K562 (cell line): Measurements from ENCODE around the gene TMEM39B. TPM values are rescaled to one million over a fixed set of nuclear protein-coding genes. Genes with fewer than 3 reads are reported as not detected.

Source experiments
- ATAC-seq: fragments of 200-7000 bp; cut with Tn5 transposase; 3 replicates; pipeline ENCODE4 v1.9.1; 2020; ENCODE audit warnings: moderate library complexity
- BruUV-seq: library from RNA; stranded (reverse); fragments of 400-500 nt; replicated peaks from 2 replicates; lab custom pipeline; 2021; lab: Mats Ljungman, UMichigan
- CTCF ChIA-PET: fragments of 300-600 bp; formaldehyde crosslinking; extraction: SDS; loops from one replicate; lab custom pipeline; 2021; ENCODE audit warnings: low intra/inter-chr PET ratio; lab: Yijun Ruan, JAX
- POLR2A ChIA-PET: fragments of 300-600, 350-650 bp; sonication (Branson Sonifier 250); formaldehyde crosslinking; extraction: SDS; loops from one replicate; lab custom pipeline; 2021; ENCODE audit warnings: antibody characterized with exemption, inconsistent platforms; lab: Yijun Ruan, JAX
- DNase-seq, 4 experiments: peaks; one replicate each; pipeline versions ENCODE4 v3.0.0 to v3.0.0-alpha.2; 2011 to 2018; ENCODE audit warnings: low spot score in 3 of 4, mixed read lengths in 3 of 4; ENCODE audit errors: extremely low read depth in 1 of 4
- FAIRE-seq: peaks from 2 replicates; lab custom pipeline; 2011; peaks lifted over from hg19 to GRCh38; lab: Jason Lieb, UNC
- H2AFZ ChIP-seq: 2 replicates; pipeline ENCODE4 v1.6.0; 2011; ENCODE audit warnings: low read depth, low read length, control low read depth, inconsistent platforms
- H3K27ac ChIP-seq: fragments of 200-600 bp; 3 replicates; pipeline ENCODE4 v1.8.0; 2011; ENCODE audit warnings: low read depth, mild to moderate bottlenecking, control low read depth, inconsistent platforms, low read length, moderate library complexity, mixed read lengths; ENCODE audit errors: extremely low read depth
- H3K27me3 ChIP-seq, 2 experiments: fragments of 300-600 bp in 1 of 2; 2 replicates in 1 of 2; 3 replicates in 1 of 2; pipeline versions ENCODE4 v1.6.0 to v1.8.0; 2011; ENCODE audit warnings: inconsistent platforms in 2 of 2, low read length in 2 of 2, mild to moderate bottlenecking in 1 of 2, mixed read lengths in 1 of 2, moderate library complexity in 1 of 2; ENCODE audit not compliant: control insufficient read depth in 2 of 2, insufficient read depth in 2 of 2
- H3K36me3 ChIP-seq: fragments of 300-600 bp; 3 replicates; pipeline ENCODE4 v1.8.0; 2011; ENCODE audit warnings: mild to moderate bottlenecking, low read length, inconsistent platforms; ENCODE audit not compliant: control insufficient read depth, insufficient read depth
- H3K4me1 ChIP-seq, 2 experiments: fragments of 200-600 bp in 1 of 2; replicated peaks in 1 of 2; 2 replicates in 1 of 2; 3 replicates in 1 of 2; pipeline versions ENCODE4 v1.5.1 to v1.8.0; 2011; ENCODE audit warnings: inconsistent platforms in 2 of 2, low read length in 2 of 2, mild to moderate bottlenecking in 1 of 2, mixed read lengths in 1 of 2, moderate library complexity in 1 of 2; ENCODE audit not compliant: control insufficient read depth in 2 of 2, insufficient read depth in 2 of 2
- H3K4me2 ChIP-seq: 2 replicates; pipeline ENCODE4 v1.6.1; 2011; ENCODE audit warnings: low read length, control low read depth, inconsistent platforms, mixed read lengths; ENCODE audit not compliant: insufficient read depth
- H3K4me3 ChIP-seq: fragments of 200-600 bp; sonication (generic), shearing (Covaris generic); 2 replicates; pipeline ENCODE4 v1.5.1; 2016; ENCODE audit warnings: control low read depth, inconsistent platforms
- H3K79me2 ChIP-seq: fragments of 200-600 bp; 3 replicates; pipeline ENCODE4 v1.8.0; 2011; ENCODE audit warnings: low read length, inconsistent platforms; ENCODE audit not compliant: control insufficient read depth, insufficient read depth
- H3K9ac ChIP-seq, 2 experiments: 2 replicates each; pipeline versions ENCODE4 v1.6.0 to v1.6.1; 2011; ENCODE audit warnings: low read depth in 2 of 2, low read length in 2 of 2, control low read depth in 1 of 2, inconsistent platforms in 1 of 2, mild to moderate bottlenecking in 1 of 2, mixed read lengths in 1 of 2; ENCODE audit not compliant: insufficient read depth in 1 of 2
- H3K9me1 ChIP-seq: one replicate; pipeline ENCODE4 v1.6.0; 2011; ENCODE audit warnings: inconsistent platforms, mild to moderate bottlenecking, low read length, moderate library complexity; ENCODE audit not compliant: control insufficient read depth, insufficient read depth
- H3K9me3 ChIP-seq: replicated peaks from 2 replicates; pipeline ENCODE4 v1.5.1; 2011; ENCODE audit warnings: low read depth, low read length, inconsistent platforms; ENCODE audit not compliant: control insufficient read depth, insufficient read depth
- H4K20me1 ChIP-seq: replicated peaks from 2 replicates; pipeline ENCODE4 v1.6.1; 2011; ENCODE audit warnings: low read length, inconsistent platforms, mixed read lengths; ENCODE audit not compliant: control insufficient read depth, insufficient read depth
- FOSL1 ChIP-seq: fragments of 200-800 bp; sonication (Bioruptor generic); conservative IDR thresholded peaks from 2 replicates; pipeline ENCODE4 v1.6.1; 2016; ENCODE audit warnings: missing genetic modification characterization, missing compliant biosample characterization
- GABPB1 ChIP-seq: sonication (generic); formaldehyde crosslinking; IDR thresholded peaks from 2 replicates; pipeline ENCODE4 v1.8.0; 2022; ENCODE audit warnings: mild to moderate bottlenecking, missing genetic modification reagents
- JUND ChIP-seq, 2 experiments: IDR thresholded peaks; 2 replicates in 1 of 2; 3 replicates in 1 of 2; pipeline ENCODE4 v1.6.1; 2011; ENCODE audit warnings: borderline replicate concordance in 2 of 2, low read depth in 2 of 2, low read length in 2 of 2, improper control_type of control experiment in 1 of 2, missing biosample characterization in 1 of 2, missing genetic modification characterization in 1 of 2, missing genetic modification reagents in 1 of 2
- KDM1A ChIP-seq, 2 experiments: fragments of 450-650 bp; IDR thresholded peaks; 2 replicates each; pipeline ENCODE4 v1.6.1; 2016; ENCODE audit warnings: mild to moderate bottlenecking in 2 of 2
- MYNN ChIP-seq, 2 experiments: sonication (generic); formaldehyde crosslinking in 1 of 2; IDR thresholded peaks; 2 replicates each; pipeline versions ENCODE4 v1.5.0 to v1.6.1; 2016 to 2020; ENCODE audit warnings: antibody characterized with exemption in 1 of 2, missing genetic modification reagents in 1 of 2
- NELFE ChIP-seq: IDR thresholded peaks from 2 replicates; pipeline ENCODE4 v1.6.1; 2011; ENCODE audit warnings: mild to moderate bottlenecking; ENCODE audit not compliant: insufficient read depth, insufficient read length
- RFX1 ChIP-seq: fragments of 450-650 bp; IDR thresholded peaks from 2 replicates; pipeline ENCODE4 v1.6.1; 2016; ENCODE audit warnings: mild to moderate bottlenecking, moderate library complexity
- WGBS: fragments of 100-300 bp; shearing (Covaris generic); methylation state at CpG from one replicate; pipeline ENCODE4 v1.1.6; 2016; ENCODE audit warnings: low coverage, mixed read lengths; ENCODE audit not compliant: insufficient coverage; ENCODE audit errors: missing lambda C conversion rate; 5-methylcytosine and 5-hydroxymethylcytosine counted together
- in situ Hi-C: fragments of 300-500 bp; cut with MboI; formaldehyde crosslinking; loops from 4 replicates; pipeline ENCODE4 v1.15.0; 2018; ENCODE audit warnings: inconsistent platforms, mixed read lengths
- intact Hi-C: fragments of 100-400 bp; cut with micrococcal nuclease; formaldehyde crosslinking; loops from 2 replicates; pipeline ENCODE4 v1.14.2; 2022
- polyA plus RNA-seq, 8 experiments: library from polyadenylated mRNA; depleted of rRNA in 4 of 8; stranded (reverse) in 5 of 8; unstranded in 3 of 8; fragments of >200 nt; fragmentation: Nextera tagmentation in 2 of 8; fragmentation: Illumina TruSeq in 1 of 8; extraction: Ambion mirVana in 2 of 8; extraction: Trizol in 1 of 8; gene quantifications; 2 replicates each; pipeline versions ENCODE4 v1.2.1 to v1.2.3, GENCODE V29; 2011 to 2014; ENCODE audit warnings: inconsistent platforms in 1 of 8, missing spikeins in 1 of 8
- total RNA-seq, 7 experiments: library from RNA; depleted of rRNA in 6 of 7; stranded (reverse); fragments of >200 nt in 6 of 7; fragmentation: Illumina TruSeq in 2 of 7; extraction: Trizol in 2 of 7; gene quantifications; 2 replicates each; pipeline versions ENCODE4 v1.2.1 to v1.2.3, GENCODE V29; 2011 to 2021; ENCODE audit warnings: low replicate concordance in 1 of 7

The TMEM39B gene
- total and polyA plus RNA-seq, 9 of the 15 experiments (the other 6 are each of a cell fraction or from before 2014, with no cell fraction given): 0.92 to 28.5 (median 9.7) TPM

DNA sequence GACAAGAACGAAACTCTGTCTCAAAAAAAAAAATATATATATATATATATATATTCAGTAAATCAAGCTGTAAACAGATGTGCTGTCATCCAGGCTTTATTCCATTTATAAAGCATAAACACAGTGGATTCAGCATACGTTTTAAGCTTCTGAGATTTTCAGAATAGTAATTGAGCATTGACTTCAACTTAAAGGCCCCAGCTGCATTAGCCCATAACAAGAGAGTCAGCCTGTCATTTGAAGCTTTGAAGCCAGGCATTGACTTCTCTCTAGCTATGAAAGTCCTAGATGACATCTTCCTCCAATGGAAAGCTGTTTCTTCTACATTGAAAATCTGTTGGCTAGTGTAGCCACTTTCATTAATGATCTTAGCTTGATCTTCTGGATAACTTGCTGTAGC is 41.7 kb downstream of the TMEM39B start:
- Histone ChIP-seq H3K9ac (no peak overlapping the region), H3K4me3 (no peak overlapping the region), H2AFZ (no peak overlapping the region), H3K27ac (no peak overlapping the region), H3K36me3 (peaks cover 51% of the 10 kb centered on the region), H4K20me1 (peaks cover 26% of the 10 kb centered on the region), H3K27me3 (no peaks in the 10 kb centered on the region), H3K9me3 (no peaks in the 10 kb centered on the region), H3K9me1 (peaks cover 4% of the 10 kb centered on the region), H3K4me1 (peaks cover 21 to 32% of the 10 kb centered on the region in 2 experiments; a peak in 4 of 5 replicates), H3K79me2 (peaks cover 95% of the 10 kb centered on the region), H3K4me2 (no peak overlapping the region)
- BruUV-seq: no TSS peak
- TF ChIP-seq MYNN (IDR thresholded peaks at IDR 0.05) (peak; percentile 64; the same call in 1 of the 2 replicates), MYNN (CRISPR knock-in tag; IDR thresholded peaks at IDR 0.05) (no peak), RFX1 (no peak)
- FAIRE-seq (no peak), ATAC-seq (no peak), DNase-seq (no peak)
- intact Hi-C loops: no loop called here
- 68% methylated on average over 2 of the region's 2 CpGs for WGBS
- POLR2A ChIA-PET: interaction anchor here (0.6 to 12.7 kb wide), 7 partner anchors 10 to 97 kb away, joined by 3 to 209 read pairs (median 4); partner anchors contain the start of gene TXLNA
- CTCF ChIA-PET: no interaction called here
- in situ Hi-C loops: no loop called here

DNA sequence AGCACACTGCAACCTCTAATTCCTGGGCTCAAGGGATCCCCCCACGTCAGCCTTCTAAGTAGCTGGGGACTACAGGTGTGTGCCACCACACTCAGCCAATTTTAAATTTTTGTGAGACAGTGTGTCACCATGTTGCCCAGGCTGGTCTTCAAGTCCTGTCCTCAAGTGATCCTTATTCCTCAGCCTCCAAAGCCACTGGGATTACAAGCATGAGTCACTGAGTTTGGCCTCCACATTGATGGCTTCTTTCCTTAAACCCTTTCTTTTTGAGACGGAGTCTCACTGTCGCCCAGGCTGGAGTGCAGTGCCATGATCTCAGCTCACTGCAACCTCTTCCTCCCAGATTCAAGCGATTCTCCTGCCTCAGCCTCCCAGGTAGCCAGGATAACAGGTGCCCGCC is 42.8 kb downstream of the TMEM39B start:
- Histone ChIP-seq H3K79me2 (peaks cover 94% of the 10 kb centered on the region), H3K4me1 (peaks cover 18 to 26% of the 10 kb centered on the region in 2 experiments; a peak in 4 of 5 replicates), H3K27ac (no peak overlapping the region), H2AFZ (no peak overlapping the region), H3K27me3 (no peaks in the 10 kb centered on the region), H3K36me3 (peaks cover 48% of the 10 kb centered on the region), H3K4me2 (no peak overlapping the region), H3K9me3 (no peaks in the 10 kb centered on the region), H3K9me1 (peaks cover 4% of the 10 kb centered on the region), H3K4me3 (no peak overlapping the region), H4K20me1 (peaks cover 21% of the 10 kb centered on the region), H3K9ac (no peak overlapping the region)
- TF ChIP-seq FOSL1 (tag) (peak; percentile 41; the same call in 1 of the 2 replicates), JUND (IDR thresholded peaks at IDR 0.05; ENCODE audit: borderline replicate concordance, low read depth, low read length) (0 out of 2 replicates have a peak, but pooled peaks have one; percentile 18), JUND (tag; IDR thresholded peaks at IDR 0.05; ENCODE audit: borderline replicate concordance, low read depth, low read length) (no peak), NELFE (no peak), GABPB1 (CRISPR knock-in tag) (0 out of 2 replicates have a peak, but pooled peaks have one; percentile 5), KDM1A (IDR thresholded peaks at IDR 0.05) (no peak)
- peak; percentile 20 for ATAC-seq
- no peak for FAIRE-seq
- ChIA-PET CTCF (interaction anchor here (0.6 kb wide), 1 partner anchor 1029 kb away, joined by 4 read pairs; no protein-coding TSS in a partner anchor), POLR2A (interaction anchor here (1.5 to 12.7 kb wide), 2 partner anchors 9 to 14 kb away, joined by 4 to 209 read pairs; no protein-coding TSS in a partner anchor)
- DNase-seq: no peak
- 89% methylated on average over 5 of the region's 5 CpGs for WGBS
- BruUV-seq: no TSS peak
- in situ Hi-C loops (no loop called here), intact Hi-C loops (no loop called here)
